HG03280 (cell line): ENCODE results near the gene GLYATL1B.
A peak's percentile ranks its signal among the peaks of the same experiment; 100 is the strongest.
"Not testable (repeated sequence)": the region's sequence is repeated elsewhere in the genome, so short reads cannot be mapped to it uniquely, and the experiment has no call there.

ENCODE experiments used
- ATAC-seq: cut with Tn5 transposase; IDR thresholded peaks from one replicate; pipeline ENCODE4 v1.9.1; 2021; ENCODE audit warnings: mild to moderate bottlenecking, moderate library complexity; ENCODE audit not compliant: unreplicated experiment

GLYATL1B gene

DNA sequence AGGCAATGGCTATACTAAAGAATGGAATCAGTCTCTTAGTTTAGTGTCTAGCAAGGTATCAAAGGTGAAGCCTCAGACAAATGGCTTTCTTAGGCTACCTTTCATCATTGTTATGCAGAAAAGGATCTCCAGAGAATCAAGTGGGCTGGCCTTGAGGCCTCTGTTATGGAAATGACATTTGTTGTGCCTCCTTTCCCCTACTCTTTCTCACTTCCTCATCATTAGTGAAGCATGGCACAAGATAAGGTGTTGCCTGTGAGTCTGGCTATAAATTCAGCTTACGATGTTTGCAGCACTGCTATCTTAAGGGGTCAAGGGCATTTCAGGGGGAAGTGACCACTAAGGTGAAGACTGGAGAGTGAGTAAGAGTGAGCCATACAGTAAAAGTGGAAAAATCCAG lies 9.1 kb downstream of the GLYATL1B start:
- ATAC-seq = peak; percentile 81

DNA sequence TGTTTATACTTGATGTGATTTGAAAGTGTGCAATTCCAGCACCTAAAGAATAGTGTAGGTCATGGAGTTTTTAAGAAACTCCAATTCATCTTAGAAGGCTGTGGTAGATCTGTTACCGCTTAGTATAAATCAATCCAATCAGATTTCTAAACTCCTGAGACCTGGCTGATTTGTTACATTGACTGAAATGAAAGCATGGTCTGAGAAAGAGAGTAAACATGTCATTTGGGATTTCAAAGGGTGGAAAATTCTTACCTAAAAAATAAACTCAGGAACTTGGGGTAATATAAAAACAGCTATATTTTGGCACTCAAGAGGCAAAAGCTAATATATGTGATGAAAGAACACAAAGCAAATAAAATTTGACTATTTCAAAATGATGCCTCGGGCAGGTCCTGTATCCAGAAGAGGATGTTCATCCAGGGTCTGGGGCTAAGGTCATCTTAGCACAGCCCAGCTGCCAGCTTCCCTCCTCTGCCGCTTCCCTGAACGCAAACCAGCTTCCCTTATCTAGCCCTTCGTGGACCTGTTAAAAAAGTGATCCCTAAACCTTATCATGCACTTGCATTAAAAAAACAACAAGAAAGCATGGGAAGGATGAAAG lies 10.0 kb downstream of the GLYATL1B start:
- not testable (repeated sequence) for ATAC-seq

DNA sequence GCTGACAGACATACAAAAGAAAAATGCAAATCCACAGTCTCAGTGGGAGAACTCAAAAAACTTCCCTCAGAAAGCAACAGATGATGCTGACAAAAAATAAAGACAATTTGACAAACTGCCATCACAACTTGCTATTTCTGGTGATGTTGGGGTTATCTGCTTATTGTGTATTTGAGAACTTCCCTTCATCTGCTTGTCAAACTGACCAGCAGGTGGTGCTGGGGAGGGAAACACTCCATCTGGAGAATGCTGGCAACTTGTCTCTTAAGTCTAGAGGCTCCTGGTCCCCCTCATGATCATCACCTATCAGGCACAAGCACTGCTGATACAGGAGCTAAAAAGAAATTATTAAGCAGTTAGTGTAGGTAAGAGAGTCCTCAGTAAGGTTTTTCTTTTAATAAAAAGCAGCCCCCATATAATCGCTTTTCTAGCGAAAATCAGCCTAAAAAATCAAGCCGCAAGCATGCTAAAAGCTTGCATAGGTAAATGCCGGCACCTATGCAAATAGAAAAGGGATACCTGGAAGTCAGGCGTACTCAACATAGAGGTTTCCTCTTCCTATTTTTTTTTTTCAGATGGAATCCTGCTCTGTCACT lies 11.1 kb downstream of the GLYATL1B start:
- ATAC-seq = no peak

DNA sequence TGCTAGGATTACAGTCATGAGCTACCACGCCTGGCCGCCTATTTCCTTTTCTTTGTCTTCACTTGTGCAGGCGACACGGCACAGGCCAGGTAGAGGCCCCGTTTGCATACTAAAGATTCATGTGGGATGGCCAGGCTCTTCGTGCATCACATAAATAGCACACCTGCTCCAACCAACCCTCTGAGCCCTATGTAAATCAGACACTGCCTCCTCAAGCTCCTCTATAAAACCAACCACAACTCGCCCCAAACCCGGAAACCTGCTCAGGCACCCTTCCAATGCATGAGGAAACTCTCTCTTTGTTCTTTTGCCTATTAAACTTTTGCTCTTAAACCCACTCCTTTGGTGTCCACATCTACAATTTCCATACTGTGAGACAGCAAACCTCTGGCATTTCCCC lies 11.8 kb downstream of the GLYATL1B start:
- ATAC-seq = not testable (repeated sequence)

DNA sequence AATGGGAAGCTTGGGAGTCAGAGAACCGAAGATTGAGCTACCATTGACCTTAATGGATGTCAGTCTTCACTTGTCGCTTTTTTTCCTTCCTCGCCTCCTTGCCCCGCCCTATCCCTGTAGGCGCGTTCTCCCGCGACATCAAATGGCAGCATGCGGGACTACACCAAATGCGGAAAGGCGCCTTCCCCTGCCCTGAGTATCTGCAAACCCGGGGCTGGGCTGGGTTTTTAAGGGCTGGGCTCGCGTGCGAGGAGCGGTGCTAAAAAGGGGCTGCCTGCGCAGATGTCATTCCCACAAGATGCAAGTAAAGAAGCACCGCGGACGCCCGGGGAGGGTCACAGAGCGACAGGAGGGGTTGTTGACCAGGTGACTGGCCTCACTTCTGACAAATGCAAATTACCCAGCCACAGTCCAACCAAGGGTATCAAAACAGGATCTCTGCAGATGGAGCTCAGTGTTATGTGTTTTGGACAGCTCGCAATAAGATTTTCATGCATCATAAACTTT lies 16.2 kb downstream of the GLYATL1B start:
- peak; percentile 65 for ATAC-seq

DNA sequence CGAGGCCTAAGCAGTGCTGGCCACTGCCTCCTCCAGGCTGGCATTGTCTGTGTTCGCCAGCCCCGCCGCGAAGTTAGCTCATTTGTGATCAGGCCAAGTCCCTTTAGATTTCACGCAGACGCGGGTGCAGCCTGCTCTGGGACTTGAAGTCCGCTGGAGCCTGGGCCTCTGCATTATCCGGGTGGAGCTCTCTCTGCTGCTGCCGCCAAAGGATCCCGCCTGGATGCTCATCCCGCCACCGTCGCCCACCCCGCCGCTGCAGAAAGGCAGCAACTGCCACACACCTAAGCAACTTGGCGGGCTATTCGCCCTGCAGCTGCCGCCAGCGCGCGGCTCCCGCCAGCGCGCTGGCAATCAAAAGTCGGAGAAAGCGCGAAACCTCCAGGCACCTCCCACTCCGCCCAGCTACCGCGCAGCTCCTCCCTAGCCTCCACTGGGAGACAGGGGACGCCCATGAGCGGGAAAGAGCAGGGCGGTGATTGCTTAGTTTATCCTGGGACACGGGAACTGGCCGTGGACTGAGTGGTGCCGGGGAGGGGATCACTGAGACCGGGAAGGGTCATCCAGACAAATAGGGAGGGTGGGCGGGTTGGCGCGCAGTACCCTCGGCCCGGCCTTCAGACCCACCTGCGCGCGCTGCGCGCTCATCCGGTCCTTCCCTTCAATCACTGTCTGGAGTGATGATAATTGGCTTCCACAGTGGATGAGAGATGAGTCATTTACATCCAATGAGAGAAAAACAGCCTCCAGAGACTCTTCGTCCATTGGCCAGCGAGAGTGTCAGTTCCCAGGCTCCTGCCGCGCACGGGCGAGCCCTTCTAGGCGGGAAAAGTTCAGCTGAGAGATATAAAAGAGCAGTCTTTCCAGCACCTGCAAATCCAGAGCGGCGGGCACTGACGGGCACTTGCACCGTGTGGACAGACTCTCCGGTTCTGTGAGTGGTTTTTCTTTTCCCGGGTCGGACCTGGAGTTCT lies 20.5 kb downstream of the GLYATL1B start, which contains the start of gene FAM111B:
FAM111B (plus strand) TSS at position 875 of the 974 bp plus-strand sequence. CDS start 2,389 bp downstream, outside the sequence.
- ATAC-seq = peak; percentile 64

DNA sequence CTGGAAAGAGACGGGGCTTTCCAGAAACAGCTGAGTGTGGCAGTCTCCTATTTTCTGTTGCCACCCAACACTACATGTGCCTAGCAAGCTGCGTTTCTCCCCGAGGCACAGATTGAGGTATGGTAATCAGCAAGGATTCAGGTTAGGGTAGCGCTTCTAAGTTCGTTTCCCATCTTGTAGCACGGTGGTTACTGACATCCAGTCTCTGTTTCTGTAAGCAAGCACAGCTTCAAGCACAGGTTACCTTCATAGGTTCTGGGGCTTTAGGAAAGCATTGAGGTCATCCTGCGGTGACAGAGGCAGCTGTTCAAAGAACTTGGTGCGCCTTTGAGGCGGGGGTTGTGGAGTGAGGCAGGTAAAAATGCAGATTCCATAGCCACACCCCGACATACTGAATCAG lies 21.6 kb downstream of the GLYATL1B start:
- peak; percentile 39 for ATAC-seq

DNA sequence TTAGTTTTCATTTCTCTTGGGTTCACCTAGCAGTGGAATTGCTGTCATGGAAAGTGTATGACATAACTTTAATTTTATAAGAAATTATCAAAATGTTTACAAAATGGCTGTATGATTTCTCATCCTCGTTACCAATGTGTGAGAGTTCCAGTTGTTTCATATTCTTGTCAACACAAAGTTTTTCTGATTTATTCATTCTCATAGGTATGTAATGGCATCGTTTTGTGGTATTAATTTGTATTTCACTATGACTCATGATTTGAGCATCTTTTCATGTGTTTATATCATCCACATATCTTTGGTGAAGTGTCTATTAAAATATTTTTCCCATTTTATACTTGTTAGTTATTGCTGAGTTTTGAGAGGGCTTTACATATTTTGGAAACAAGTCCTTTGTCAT lies 26.4 kb downstream of the GLYATL1B start:
- no peak for ATAC-seq

DNA sequence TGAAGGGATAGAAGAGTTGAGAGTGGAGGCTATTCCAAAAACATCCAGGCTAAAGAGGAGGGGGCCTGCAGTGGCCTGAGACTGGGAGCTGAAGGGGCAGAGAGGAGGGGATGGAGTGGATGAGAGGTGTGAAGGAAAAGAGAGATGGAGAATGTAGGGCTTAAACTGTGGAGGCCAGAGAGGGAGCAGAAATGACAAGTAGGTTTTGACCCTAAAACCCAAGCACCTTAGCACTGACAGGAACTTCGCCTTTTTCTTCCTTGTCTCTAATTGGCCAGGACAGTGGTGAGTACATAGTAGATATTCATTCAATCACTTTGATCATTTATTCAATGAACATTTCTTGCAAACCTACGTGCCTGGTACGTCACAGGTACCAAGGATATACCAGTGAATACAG lies 28.2 kb downstream of the GLYATL1B start:
- no peak for ATAC-seq

DNA sequence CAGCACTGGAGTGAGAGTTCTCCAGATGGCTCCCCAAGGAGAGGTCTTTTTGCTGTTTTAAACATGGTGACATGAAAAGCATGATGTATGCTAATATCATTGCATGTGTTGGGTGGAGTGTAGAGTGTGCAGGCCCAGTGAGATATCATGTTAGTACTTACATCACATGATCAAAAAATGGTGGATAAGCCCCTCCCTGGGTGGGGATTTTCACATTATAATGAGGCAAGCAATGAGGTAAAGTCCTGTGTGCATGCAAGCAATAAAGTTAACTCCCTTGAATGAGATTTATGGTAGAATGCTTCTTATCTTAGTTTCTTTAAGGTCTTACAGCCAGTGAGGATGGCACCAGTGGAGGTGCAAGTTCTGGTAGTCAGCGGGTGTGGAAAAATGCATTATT lies 29.4 kb downstream of the GLYATL1B start:
- no peak for ATAC-seq

DNA sequence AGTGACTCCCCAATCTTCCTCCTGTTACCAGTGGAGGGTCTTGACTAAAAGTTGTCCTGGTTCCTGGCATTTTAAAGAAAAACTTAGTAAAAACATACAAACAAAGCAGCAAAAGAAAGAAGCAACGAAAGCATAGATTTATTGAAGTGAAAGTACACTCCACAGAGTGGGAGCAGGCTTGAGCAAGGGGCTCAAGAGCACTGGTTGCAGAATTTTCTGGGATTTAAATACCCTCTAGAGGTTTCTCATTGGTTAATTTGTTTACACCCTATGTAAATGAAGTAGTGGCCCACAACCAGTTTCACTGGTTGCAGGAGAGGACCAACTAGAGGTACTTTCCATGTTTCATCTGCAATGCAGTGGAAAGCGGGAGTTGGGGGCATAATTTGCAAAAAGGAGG lies 31.7 kb downstream of the GLYATL1B start:
- ATAC-seq = no peak

DNA sequence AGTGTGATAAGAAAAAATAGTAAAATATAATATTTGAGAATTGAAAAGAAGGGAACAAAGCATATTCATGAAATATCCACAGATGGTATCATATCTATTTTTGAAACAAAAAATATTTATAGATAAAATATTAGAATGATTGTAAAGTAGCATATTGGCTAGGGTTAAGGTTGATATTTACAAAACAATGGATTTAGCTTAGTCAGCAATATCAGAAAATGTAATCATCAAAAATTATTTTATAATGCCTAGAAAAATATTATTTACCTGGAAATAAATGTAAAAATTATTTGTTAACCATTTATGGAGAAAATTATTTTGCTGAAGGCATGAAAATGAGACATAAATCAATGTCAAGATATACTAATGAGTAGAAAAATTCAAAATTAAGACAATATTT lies 33.7 kb downstream of the GLYATL1B start:
- ATAC-seq = no peak

DNA sequence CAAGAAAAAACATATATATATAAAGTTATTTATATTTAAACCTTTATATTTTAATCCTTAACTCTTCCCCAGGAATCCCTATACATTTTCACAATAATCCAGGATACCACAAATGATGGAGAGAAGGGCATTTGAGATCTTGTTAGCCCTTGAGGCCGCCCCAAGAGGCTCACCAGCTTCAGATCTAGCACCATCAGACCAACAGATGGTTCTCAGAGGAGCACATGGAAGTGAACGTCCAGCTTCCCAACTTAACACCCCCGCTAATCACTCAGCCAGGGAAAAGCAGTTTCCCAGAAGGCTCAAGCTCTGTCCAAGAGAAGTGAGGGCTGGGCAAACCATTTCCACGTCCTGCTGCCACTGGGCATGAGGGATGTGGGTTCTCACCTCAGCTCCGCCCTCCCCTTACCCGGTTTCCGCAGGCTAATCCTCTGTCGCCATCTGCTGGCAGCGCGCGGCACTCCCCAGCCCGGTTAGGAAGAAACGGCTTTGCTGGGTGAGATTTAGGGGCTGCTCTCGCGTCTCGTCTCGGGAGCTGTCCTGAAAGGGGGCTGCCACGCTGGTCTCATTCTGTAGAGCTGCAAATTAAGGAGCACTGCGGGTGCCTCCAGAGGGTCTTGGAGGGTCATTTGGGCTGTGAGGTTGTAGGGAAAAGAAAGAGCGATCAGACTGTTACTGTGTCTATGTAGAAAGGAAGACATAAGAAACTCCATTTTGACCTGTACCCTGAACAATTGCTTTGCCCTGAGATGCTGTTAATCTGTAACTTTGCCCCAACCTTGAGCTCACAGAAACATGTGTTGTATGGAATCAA lies 49.7 kb downstream of the GLYATL1B start:
- ATAC-seq = peak; percentile 97

DNA sequence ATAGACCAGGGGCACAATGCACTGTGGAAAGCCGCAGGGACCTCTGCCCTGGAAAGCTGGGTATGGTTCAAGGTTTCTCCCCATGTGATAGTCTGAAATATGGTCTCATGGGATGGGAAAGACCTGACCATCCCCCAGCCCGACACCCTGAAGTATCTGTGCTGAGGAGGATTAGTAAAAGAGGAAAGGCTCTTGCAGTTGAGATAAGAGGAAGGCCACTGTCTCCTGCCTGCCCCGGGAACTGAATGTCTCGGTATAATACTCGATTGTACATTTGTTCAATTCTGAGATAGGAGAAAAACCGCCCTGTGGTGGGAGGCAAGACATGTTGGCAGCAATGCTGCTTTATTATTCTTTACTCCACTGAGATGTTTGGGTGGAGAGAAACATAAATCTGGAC lies 50.4 kb downstream of the GLYATL1B start:
- ATAC-seq = not testable (repeated sequence)

DNA sequence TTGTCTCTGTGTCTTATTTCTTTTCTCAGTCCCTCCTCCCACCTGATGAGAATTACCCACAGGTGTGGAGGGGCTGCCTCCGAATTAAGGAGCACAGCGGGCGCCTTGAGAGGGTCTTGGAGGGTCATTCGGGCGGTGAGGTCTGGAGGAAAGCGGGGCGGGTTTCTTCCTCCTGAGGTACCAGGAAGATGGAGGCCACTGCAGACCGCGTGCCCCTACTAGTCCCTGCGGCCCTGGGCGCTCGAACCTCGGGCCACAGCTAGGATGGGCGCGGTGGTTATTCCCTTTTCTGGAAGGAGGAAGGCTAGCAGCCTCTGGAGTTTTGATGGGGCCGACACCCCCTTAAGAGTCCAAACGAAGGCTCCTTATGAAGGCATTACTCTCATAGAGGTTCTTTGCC lies 51.1 kb downstream of the GLYATL1B start:
- no peak for ATAC-seq

DNA sequence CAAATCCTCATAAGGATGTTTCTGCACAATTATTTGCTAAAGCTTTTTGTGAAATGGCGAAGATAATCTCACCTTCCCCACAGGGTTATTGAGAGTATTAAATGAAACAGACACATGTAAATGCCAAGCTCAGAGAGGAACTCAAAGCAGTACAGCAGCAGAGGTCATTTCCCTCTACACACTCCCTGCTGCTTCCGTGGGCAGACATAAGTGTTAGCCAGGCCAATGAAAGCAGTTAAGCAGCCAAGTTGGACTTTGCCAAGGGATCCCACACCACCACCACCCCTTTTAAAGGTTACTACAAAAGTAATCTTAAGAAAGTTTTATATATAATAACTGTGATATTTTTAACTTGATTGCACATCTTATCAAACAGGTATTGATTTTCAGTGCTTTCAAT lies 52.5 kb downstream of the GLYATL1B start:
- ATAC-seq = no peak

DNA sequence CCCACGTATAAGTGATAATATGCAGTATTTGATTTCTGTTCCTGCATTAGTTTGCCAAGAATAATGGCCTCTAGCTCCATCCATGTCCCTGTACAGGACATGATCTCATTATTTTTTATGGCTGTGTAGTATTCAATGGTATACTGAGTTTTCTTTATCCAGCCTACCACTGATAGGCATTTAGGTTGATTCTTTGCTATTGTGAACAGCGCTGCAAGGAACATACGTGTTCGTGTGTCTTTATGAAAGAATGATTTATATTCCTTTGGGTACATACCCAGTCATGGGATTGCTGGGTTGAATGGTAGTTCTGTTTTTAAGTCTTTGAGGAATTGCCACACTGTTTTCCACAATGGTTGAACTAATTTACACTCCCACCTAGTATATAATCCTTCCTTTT lies 55.1 kb downstream of the GLYATL1B start:
- ATAC-seq = no peak

DNA sequence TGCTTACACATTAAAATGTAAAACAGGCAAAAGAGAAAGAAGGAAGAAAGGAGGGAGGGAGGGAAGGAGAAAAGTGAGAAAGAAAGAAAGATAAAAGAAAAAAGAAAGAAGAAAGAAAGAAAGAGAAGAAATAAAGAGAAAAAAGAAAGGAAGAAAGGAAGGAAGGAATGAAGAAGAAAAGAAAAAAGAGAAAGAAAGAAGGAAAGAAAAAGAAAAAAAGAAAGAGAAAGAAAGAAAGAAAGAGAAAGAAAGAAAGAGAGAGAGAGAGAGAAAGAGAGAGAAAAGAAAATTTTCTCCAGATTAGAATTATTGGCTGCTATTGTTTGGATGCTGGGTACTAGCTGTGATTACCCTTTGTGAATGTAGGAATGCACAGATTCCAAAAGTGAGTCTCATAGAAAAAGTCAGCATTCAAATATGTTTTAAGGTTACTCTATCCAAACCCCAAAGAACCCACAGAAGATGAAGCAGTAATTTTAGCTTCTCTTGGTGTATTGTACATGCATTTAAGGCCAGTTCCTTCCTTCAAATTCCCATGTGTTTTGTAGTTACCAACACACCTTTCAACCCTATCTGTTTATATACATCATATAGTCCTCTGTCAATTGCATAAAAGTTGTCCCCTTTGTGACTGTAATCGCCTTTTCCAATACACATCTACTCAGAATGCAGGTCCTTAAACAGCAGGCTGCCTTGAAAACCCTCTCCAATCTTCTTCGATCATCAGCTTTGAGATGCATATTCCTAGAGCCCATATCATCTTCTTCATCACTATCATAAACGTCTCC lies 55.8 kb downstream of the GLYATL1B start:
- ATAC-seq = no peak

DNA sequence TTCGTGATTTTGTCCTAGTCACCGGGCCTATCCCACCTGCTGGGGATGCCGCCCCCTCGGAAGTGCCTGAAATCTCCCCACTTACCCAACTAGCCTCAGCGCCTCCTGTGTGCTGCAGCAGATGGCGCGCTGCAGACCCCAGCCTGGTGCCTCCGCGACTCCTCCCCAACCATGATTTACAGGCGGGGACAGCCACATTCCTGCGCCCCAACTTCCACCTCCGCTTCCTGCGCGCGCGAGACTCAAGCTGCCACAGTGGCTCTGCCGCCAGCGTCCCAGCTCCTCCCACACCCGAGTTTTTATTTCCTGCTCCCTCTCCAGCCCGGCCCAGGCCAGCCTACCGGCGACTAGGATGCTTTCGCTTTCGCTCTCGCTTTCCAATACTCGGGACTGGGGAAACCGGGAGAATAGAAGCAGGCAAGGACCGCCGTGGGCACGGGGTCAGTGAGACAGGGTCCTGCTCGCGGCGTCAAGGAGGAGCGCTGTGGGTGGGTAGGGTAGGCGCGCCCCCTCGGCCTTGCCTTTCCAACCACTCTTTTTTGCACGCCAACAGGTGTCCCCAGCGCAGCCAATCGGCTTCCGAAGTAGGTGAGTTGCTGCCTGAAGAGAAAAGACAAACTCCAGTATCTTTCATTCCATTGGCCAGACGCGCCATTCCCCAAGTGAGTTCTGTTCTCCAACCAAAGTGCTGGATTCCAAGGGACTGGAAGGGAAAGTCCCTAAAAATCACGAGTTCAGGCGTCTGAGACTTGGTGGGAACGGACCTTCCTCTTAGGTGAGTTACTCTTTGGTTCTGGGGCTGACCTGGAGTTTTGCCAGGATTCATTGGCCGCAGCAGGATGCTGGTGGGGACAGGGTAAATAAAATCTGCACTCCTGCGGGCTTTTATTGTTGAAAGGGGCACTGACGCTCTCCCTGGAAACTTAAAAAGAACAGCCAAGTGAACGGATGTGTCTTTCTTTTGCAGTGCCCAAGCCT lies 56.7 kb downstream of the GLYATL1B start, which contains the start of gene FAM111A:
FAM111A (plus strand) TSS at position 327 of the 978 bp plus-strand sequence. CDS start 6,017 bp downstream, outside the sequence.
- ATAC-seq = peak; percentile 70
